Calu3 (cell line): ENCODE data around the gene FAM163A. TPM values are rescaled to one million over a fixed set of nuclear protein-coding genes. Genes with fewer than 3 reads are reported as not detected.

Source experiments
- BruUV-seq: library from RNA; stranded (reverse); fragments of 400-500 nt; replicated peaks from 2 replicates; lab custom pipeline; 2021; lab: Mats Ljungman, UMichigan
- CTCF ChIA-PET: fragments of 300-600 bp; sonication (Branson Sonifier 250); formaldehyde crosslinking; loops from one replicate; lab custom pipeline; 2022; ENCODE audit warnings: antibody characterized with exemption; lab: Charles Lee
- DNase-seq: peaks from one replicate; pipeline ENCODE4 v3.0.0; 2022
- H3K27ac Mint-ChIP-seq: one replicate; pipeline ENCODE4 v1.8.0; 2022; ENCODE audit warnings: mixed read lengths; ENCODE audit not compliant: unreplicated experiment
- H3K27me3 Mint-ChIP-seq: one replicate; pipeline ENCODE4 v1.8.0; 2022; ENCODE audit warnings: mixed read lengths; ENCODE audit not compliant: unreplicated experiment
- H3K36me3 Mint-ChIP-seq: one replicate; pipeline ENCODE4 v1.8.0; 2022; ENCODE audit warnings: mild to moderate bottlenecking, moderate library complexity, mixed read lengths; ENCODE audit not compliant: insufficient read depth, unreplicated experiment
- H3K4me1 Mint-ChIP-seq: one replicate; pipeline ENCODE4 v1.8.0; 2022; ENCODE audit warnings: mild to moderate bottlenecking, low read depth, mixed read lengths; ENCODE audit not compliant: unreplicated experiment
- H3K4me3 Mint-ChIP-seq: one replicate; pipeline ENCODE4 v1.8.0; 2022; ENCODE audit warnings: mild to moderate bottlenecking, low read depth, moderate library complexity, mixed read lengths; ENCODE audit not compliant: unreplicated experiment
- H3K9me3 Mint-ChIP-seq: one replicate; pipeline ENCODE4 v1.8.0; 2022; ENCODE audit warnings: low read depth, mixed read lengths; ENCODE audit not compliant: unreplicated experiment
- CTCF ChIP-seq: fragments of 200-600 bp; IDR thresholded peaks from one replicate; pipeline ENCODE4 v1.8.0; 2022; ENCODE audit warnings: antibody characterized with exemption; ENCODE audit not compliant: unreplicated experiment
- intact Hi-C: fragments of 100-400 bp; cut with micrococcal nuclease; formaldehyde crosslinking; loops from one replicate; pipeline ENCODE4 v1.10.0; 2022; ENCODE audit not compliant: unreplicated experiment
- total RNA-seq: library from RNA; stranded (reverse); gene quantifications from 2 replicates; pipeline ENCODE4 v1.2.3, GENCODE V29; 2022

Gene FAM163A
- total RNA-seq, 1 experiment from 2014 or later: not detected

DNA sequence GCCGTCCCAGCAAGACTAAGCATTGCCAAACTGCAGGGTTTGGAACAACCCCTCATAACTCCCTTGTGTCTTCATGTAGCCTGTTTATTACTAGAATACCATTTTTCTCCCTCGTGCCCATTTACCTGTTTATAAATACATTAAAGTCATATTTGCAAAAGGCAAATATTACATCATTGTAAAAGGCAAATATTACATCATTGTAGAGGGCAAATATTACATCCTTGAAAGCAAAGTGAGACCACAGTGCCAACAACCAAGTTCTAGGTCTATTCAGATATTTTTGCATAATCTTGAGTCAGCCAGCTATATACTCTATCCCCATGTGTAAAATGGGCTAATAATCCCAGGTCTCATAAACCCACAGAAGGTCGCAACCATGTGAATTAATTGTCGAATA lies 11.4 kb upstream of the FAM163A start:
- TF ChIP-seq CTCF: no peak
- CTCF ChIA-PET: interaction anchor here (0.6 to 1.7 kb wide), 2 partner anchors 26 to 187 kb away, joined by 3 to 6 read pairs; no protein-coding TSS in a partner anchor
- Mint-ChIP-seq H3K27me3 (peaks cover 35% of the 10 kb centered on the region), H3K9me3 (no peaks in the 10 kb centered on the region), H3K4me3 (no peak overlapping the region), H3K27ac (no peak overlapping the region), H3K36me3 (no peaks in the 10 kb centered on the region), H3K4me1 (no peaks in the 10 kb centered on the region)
- no TSS peak for BruUV-seq
- DNase-seq: no peak
- intact Hi-C loops: no loop called here

- H3K36me3 Mint-ChIP-seq: peaks cover 5% of the 10 kb centered on the region
- no TSS peak for BruUV-seq
- no peak for TF ChIP-seq CTCF
- H3K4me1 Mint-ChIP-seq: peaks cover 13% of the 10 kb centered on the region
- no peak for DNase-seq
- no peak overlapping the region for H3K27ac Mint-ChIP-seq
- intact Hi-C loops: no loop called here
- H3K4me3 Mint-ChIP-seq: peak overlapping the region; percentile 60
- CTCF ChIA-PET: interaction anchor here (0.9 kb wide), 1 partner anchor 67 kb away, joined by 5 read pairs; no protein-coding TSS in a partner anchor
- peaks cover 100% of the 10 kb centered on the region for H3K27me3 Mint-ChIP-seq
- H3K9me3 Mint-ChIP-seq: no peaks in the 10 kb centered on the region
Measured at GRCh38 chr1:179742291-179742690, 800 bp upstream of the FAM163A start.

DNA sequence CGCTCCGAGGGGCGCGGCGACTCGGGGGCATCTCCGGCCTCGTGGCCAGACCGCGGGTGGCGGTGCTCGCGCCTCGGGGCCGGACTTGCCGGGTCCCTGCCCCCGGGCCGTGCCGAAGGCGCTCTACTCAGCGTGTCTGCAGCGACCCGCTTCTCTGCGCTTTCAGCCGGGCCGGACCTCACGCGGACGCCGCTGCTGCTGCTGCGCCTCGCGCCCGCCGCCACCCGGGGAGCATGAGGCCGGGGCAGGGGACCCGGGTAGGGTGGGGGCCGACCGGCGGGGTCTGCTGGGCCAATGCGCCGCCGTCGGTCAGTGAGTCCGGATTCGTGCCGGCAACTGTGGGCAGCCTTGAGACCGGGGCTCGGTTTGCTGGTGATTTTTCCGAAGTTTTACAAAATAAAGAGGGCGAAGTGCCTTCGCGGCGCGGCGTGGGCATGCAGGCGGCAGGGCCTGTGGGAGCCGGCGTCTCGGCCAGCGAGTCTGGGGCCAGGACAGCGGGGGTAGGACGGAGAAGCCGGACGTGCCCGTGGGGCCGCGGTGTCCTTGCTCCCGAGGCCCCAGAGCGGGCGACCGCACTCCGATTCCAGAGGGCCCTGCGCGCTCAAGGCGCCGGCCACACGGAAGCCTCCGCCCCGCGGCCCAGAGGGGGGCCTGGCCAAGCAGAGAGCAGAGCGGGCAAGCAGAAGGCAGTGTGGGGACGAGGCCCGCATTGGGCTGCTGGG lies 749 bp downstream of the FAM163A start:
- Mint-ChIP-seq H3K27ac (no peak overlapping the region), H3K4me3 (peak overlapping the region; percentile 57), H3K9me3 (no peaks in the 10 kb centered on the region), H3K27me3 (peaks cover 100% of the 10 kb centered on the region), H3K36me3 (peaks cover 5% of the 10 kb centered on the region), H3K4me1 (peaks cover 13% of the 10 kb centered on the region)
- no TSS peak for BruUV-seq
- peak; percentile 6 for DNase-seq
- CTCF ChIA-PET: no interaction called here
- no peak for TF ChIP-seq CTCF
- intact Hi-C loops: no loop called here

- no peak for TF ChIP-seq CTCF
- BruUV-seq: no TSS peak
- H3K27me3 Mint-ChIP-seq: peaks cover 100% of the 10 kb centered on the region
- H3K4me3 Mint-ChIP-seq: peak overlapping the region; percentile 57
- DNase-seq: no peak
- intact Hi-C loops: no loop called here
- H3K9me3 Mint-ChIP-seq: no peaks in the 10 kb centered on the region
- peaks cover 5% of the 10 kb centered on the region for H3K36me3 Mint-ChIP-seq
- H3K4me1 Mint-ChIP-seq: peaks cover 13% of the 10 kb centered on the region
- CTCF ChIA-PET: no interaction called here
- H3K27ac Mint-ChIP-seq: no peak overlapping the region
Measured at GRCh38 chr1:179744401-179745130, 1.5 kb downstream of the FAM163A start.
